Esophagus muscularis mucosa (tissue), 4 donors: ENCODE measurements around the gene IFNL4.

Experiments
- CTCF ChIP-seq, 3 experiments: fragments of 200-600 bp in 2 of 3; fragments of 450-650 bp in 1 of 3; sonication (generic) in 2 of 3; IDR thresholded peaks; one replicate each; pipeline ENCODE4 v1.5.1; 2017 to 2019; ENCODE audit warnings: antibody characterized with exemption in 3 of 3, mild to moderate bottlenecking in 2 of 3, moderate library complexity in 1 of 3
- EP300 ChIP-seq: sonication (generic); formaldehyde crosslinking; IDR thresholded peaks from one replicate; pipeline ENCODE4 v1.6.1; 2017; ENCODE audit warnings: antibody characterized with exemption
- POLR2A ChIP-seq: fragments of 450-650 bp; IDR thresholded peaks from one replicate; pipeline ENCODE4 v1.6.1; 2017; ENCODE audit warnings: antibody characterized with exemption, moderate library complexity, mild to moderate bottlenecking, low read depth
- POLR2AphosphoS5 ChIP-seq, 2 donors: sonication (generic); formaldehyde crosslinking; IDR thresholded peaks; one replicate each; pipeline ENCODE4 v1.6.1; 2017; ENCODE audit warnings: antibody characterized with exemption in 2 of 2

DNA sequence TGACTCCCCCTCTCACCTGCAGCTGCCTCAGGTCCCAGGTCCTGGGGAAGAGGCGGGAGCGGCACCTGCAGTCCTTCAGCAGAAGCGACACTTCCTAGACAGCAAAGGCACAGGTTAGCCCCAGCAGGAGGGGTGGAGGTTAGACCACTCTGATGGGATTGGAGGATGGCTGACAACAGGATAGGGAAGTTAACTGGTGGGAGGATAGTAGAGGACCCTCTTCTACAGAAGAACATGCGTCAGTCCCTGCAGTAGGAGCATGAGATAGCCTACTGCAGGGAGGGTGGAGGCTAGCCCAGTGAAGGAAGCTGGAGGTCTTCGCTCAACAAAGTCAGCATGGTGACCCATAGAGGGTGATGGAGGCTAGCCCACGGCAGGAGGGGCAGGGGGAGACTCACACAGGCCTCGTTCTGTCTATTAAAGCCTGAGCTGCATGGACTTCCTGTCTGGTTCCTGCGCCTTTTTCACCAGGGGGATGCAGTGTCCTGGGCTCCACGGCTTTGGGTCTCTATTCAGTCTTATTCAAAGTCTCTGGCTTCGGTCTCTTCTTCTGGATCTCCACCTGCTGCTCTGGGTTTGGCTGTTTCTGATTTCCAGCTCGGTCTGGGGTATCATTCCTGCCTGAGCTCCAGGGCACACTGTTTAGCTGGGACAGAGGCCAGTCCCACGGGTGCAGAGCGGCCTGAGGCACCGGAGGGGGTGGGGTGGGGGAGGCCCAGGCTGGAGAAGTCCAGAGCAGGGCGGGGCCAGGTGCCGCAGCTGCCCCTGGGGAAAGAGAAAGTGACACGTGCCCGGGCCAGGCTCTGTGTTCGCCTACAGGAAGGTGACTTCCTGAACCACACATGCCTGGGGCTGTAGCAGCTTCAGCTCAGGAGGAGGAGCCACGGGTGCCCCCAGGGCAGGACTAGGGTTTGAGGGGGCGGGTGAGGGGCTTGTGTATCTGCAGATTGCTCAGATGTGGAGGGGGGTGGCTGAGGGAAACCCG lies 11.2 kb downstream of the IFNL4 start:
- TF ChIP-seq POLR2A (no peak), CTCF (IDR thresholded peaks at IDR 0.05) (no peak), POLR2AphosphoS5 (IDR thresholded peaks at IDR 0.05) (no peak), EP300 (no peak)
